K562 (cell line): ENCODE data around the gene SLC6A6. TPM values are rescaled to one million over a fixed set of nuclear protein-coding genes. Genes with fewer than 3 reads are reported as not detected.

Experiments used
- ATAC-seq: fragments of 200-7000 bp; cut with Tn5 transposase; 3 replicates; pipeline ENCODE4 v1.9.1; 2020; ENCODE audit warnings: moderate library complexity
- BruUV-seq: library from RNA; stranded (reverse); fragments of 400-500 nt; replicated peaks from 2 replicates; lab custom pipeline; 2021; lab: Mats Ljungman, UMichigan
- CTCF ChIA-PET: fragments of 300-600 bp; formaldehyde crosslinking; extraction: SDS; loops from one replicate; lab custom pipeline; 2021; ENCODE audit warnings: low intra/inter-chr PET ratio; lab: Yijun Ruan, JAX
- POLR2A ChIA-PET: fragments of 300-600, 350-650 bp; sonication (Branson Sonifier 250); formaldehyde crosslinking; extraction: SDS; loops from one replicate; lab custom pipeline; 2021; ENCODE audit warnings: antibody characterized with exemption, inconsistent platforms; lab: Yijun Ruan, JAX
- DNase-seq, 4 experiments: peaks; one replicate each; pipeline versions ENCODE4 v3.0.0 to v3.0.0-alpha.2; 2011 to 2018; ENCODE audit warnings: low spot score in 3 of 4, mixed read lengths in 3 of 4; ENCODE audit errors: extremely low read depth in 1 of 4
- FAIRE-seq: peaks from 2 replicates; lab custom pipeline; 2011; peaks lifted over from hg19 to GRCh38; lab: Jason Lieb, UNC
- H2AFZ ChIP-seq: 2 replicates; pipeline ENCODE4 v1.6.0; 2011; ENCODE audit warnings: low read depth, low read length, control low read depth, inconsistent platforms
- H3K27ac ChIP-seq: fragments of 200-600 bp; 3 replicates; pipeline ENCODE4 v1.8.0; 2011; ENCODE audit warnings: low read depth, mild to moderate bottlenecking, control low read depth, inconsistent platforms, low read length, moderate library complexity, mixed read lengths; ENCODE audit errors: extremely low read depth
- H3K27me3 ChIP-seq, 2 experiments: fragments of 300-600 bp in 1 of 2; 2 replicates in 1 of 2; 3 replicates in 1 of 2; pipeline versions ENCODE4 v1.6.0 to v1.8.0; 2011; ENCODE audit warnings: inconsistent platforms in 2 of 2, low read length in 2 of 2, mild to moderate bottlenecking in 1 of 2, mixed read lengths in 1 of 2, moderate library complexity in 1 of 2; ENCODE audit not compliant: control insufficient read depth in 2 of 2, insufficient read depth in 2 of 2
- H3K36me3 ChIP-seq: fragments of 300-600 bp; 3 replicates; pipeline ENCODE4 v1.8.0; 2011; ENCODE audit warnings: mild to moderate bottlenecking, low read length, inconsistent platforms; ENCODE audit not compliant: control insufficient read depth, insufficient read depth
- H3K4me1 ChIP-seq, 2 experiments: fragments of 200-600 bp in 1 of 2; replicated peaks in 1 of 2; 2 replicates in 1 of 2; 3 replicates in 1 of 2; pipeline versions ENCODE4 v1.5.1 to v1.8.0; 2011; ENCODE audit warnings: inconsistent platforms in 2 of 2, low read length in 2 of 2, mild to moderate bottlenecking in 1 of 2, mixed read lengths in 1 of 2, moderate library complexity in 1 of 2; ENCODE audit not compliant: control insufficient read depth in 2 of 2, insufficient read depth in 2 of 2
- H3K4me2 ChIP-seq: 2 replicates; pipeline ENCODE4 v1.6.1; 2011; ENCODE audit warnings: low read length, control low read depth, inconsistent platforms, mixed read lengths; ENCODE audit not compliant: insufficient read depth
- H3K4me3 ChIP-seq: fragments of 200-600 bp; sonication (generic), shearing (Covaris generic); 2 replicates; pipeline ENCODE4 v1.5.1; 2016; ENCODE audit warnings: control low read depth, inconsistent platforms
- H3K79me2 ChIP-seq: fragments of 200-600 bp; 3 replicates; pipeline ENCODE4 v1.8.0; 2011; ENCODE audit warnings: low read length, inconsistent platforms; ENCODE audit not compliant: control insufficient read depth, insufficient read depth
- H3K9ac ChIP-seq, 2 experiments: 2 replicates each; pipeline versions ENCODE4 v1.6.0 to v1.6.1; 2011; ENCODE audit warnings: low read depth in 2 of 2, low read length in 2 of 2, control low read depth in 1 of 2, inconsistent platforms in 1 of 2, mild to moderate bottlenecking in 1 of 2, mixed read lengths in 1 of 2; ENCODE audit not compliant: insufficient read depth in 1 of 2
- H3K9me1 ChIP-seq: one replicate; pipeline ENCODE4 v1.6.0; 2011; ENCODE audit warnings: inconsistent platforms, mild to moderate bottlenecking, low read length, moderate library complexity; ENCODE audit not compliant: control insufficient read depth, insufficient read depth
- H3K9me3 ChIP-seq: replicated peaks from 2 replicates; pipeline ENCODE4 v1.5.1; 2011; ENCODE audit warnings: low read depth, low read length, inconsistent platforms; ENCODE audit not compliant: control insufficient read depth, insufficient read depth
- H4K20me1 ChIP-seq: replicated peaks from 2 replicates; pipeline ENCODE4 v1.6.1; 2011; ENCODE audit warnings: low read length, inconsistent platforms, mixed read lengths; ENCODE audit not compliant: control insufficient read depth, insufficient read depth
- AFF1 ChIP-seq, 2 experiments: fragments of 450-650 bp; IDR thresholded peaks; 2 replicates each; pipeline ENCODE4 v1.6.1; 2018; ENCODE audit warnings: mild to moderate bottlenecking in 2 of 2, low read depth in 1 of 2; ENCODE audit not compliant: partially characterized antibody in 2 of 2
- ATF7 ChIP-seq: fragments of 450-650 bp; IDR thresholded peaks from 2 replicates; pipeline ENCODE4 v1.7.1; 2014; ENCODE audit warnings: mild to moderate bottlenecking, moderate library complexity
- CAMTA2 ChIP-seq: fragments of 250-450 bp; sonication (Bioruptor Pico); conservative IDR thresholded peaks from 2 replicates; pipeline ENCODE4 v1.5.1; 2022
- EZH2 ChIP-seq: IDR thresholded peaks from 2 replicates; pipeline ENCODE4 v1.6.1; 2012; ENCODE audit warnings: low read depth, mild to moderate bottlenecking, inconsistent platforms, low read length, borderline replicate concordance
- JUND ChIP-seq, 2 experiments: IDR thresholded peaks; 2 replicates in 1 of 2; 3 replicates in 1 of 2; pipeline ENCODE4 v1.6.1; 2011; ENCODE audit warnings: borderline replicate concordance in 2 of 2, low read depth in 2 of 2, low read length in 2 of 2, improper control_type of control experiment in 1 of 2, missing biosample characterization in 1 of 2, missing genetic modification characterization in 1 of 2, missing genetic modification reagents in 1 of 2
- L3MBTL2 ChIP-seq: fragments of 450-650 bp; IDR thresholded peaks from 2 replicates; pipeline ENCODE4 v1.6.1; 2016; ENCODE audit warnings: mild to moderate bottlenecking, moderate library complexity
- POLR2B ChIP-seq: fragments of 450-650 bp; IDR thresholded peaks from 2 replicates; pipeline ENCODE4 v1.6.1; 2018; ENCODE audit warnings: low read depth; ENCODE audit not compliant: partially characterized antibody
- RFX1 ChIP-seq: fragments of 450-650 bp; IDR thresholded peaks from 2 replicates; pipeline ENCODE4 v1.6.1; 2016; ENCODE audit warnings: mild to moderate bottlenecking, moderate library complexity
- ZNF12 ChIP-seq: sonication (generic); formaldehyde crosslinking; IDR thresholded peaks from 2 replicates; pipeline ENCODE4 v1.4.0; 2020; ENCODE audit warnings: mild to moderate bottlenecking, missing genetic modification reagents
- ZNF282 ChIP-seq: sonication (generic); formaldehyde crosslinking; IDR thresholded peaks from 2 replicates; pipeline ENCODE4 v1.8.1; 2023; ENCODE audit warnings: missing genetic modification reagents
- ZNF766 ChIP-seq: fragments of 200-800 bp; sonication (Bioruptor generic); conservative IDR thresholded peaks from 2 replicates; pipeline ENCODE4 v1.6.1; 2016; ENCODE audit warnings: missing genetic modification characterization, missing compliant biosample characterization
- WGBS: fragments of 100-300 bp; shearing (Covaris generic); methylation state at CpG from one replicate; pipeline ENCODE4 v1.1.6; 2016; ENCODE audit warnings: low coverage, mixed read lengths; ENCODE audit not compliant: insufficient coverage; ENCODE audit errors: missing lambda C conversion rate; 5-methylcytosine and 5-hydroxymethylcytosine counted together
- in situ Hi-C: fragments of 300-500 bp; cut with MboI; formaldehyde crosslinking; loops from 4 replicates; pipeline ENCODE4 v1.15.0; 2018; ENCODE audit warnings: inconsistent platforms, mixed read lengths
- intact Hi-C: fragments of 100-400 bp; cut with micrococcal nuclease; formaldehyde crosslinking; loops from 2 replicates; pipeline ENCODE4 v1.14.2; 2022
- polyA plus RNA-seq, 8 experiments: library from polyadenylated mRNA; depleted of rRNA in 4 of 8; stranded (reverse) in 5 of 8; unstranded in 3 of 8; fragments of >200 nt; fragmentation: Nextera tagmentation in 2 of 8; fragmentation: Illumina TruSeq in 1 of 8; extraction: Ambion mirVana in 2 of 8; extraction: Trizol in 1 of 8; gene quantifications; 2 replicates each; pipeline versions ENCODE4 v1.2.1 to v1.2.3, GENCODE V29; 2011 to 2014; ENCODE audit warnings: inconsistent platforms in 1 of 8, missing spikeins in 1 of 8
- total RNA-seq, 7 experiments: library from RNA; depleted of rRNA in 6 of 7; stranded (reverse); fragments of >200 nt in 6 of 7; fragmentation: Illumina TruSeq in 2 of 7; extraction: Trizol in 2 of 7; gene quantifications; 2 replicates each; pipeline versions ENCODE4 v1.2.1 to v1.2.3, GENCODE V29; 2011 to 2021; ENCODE audit warnings: low replicate concordance in 1 of 7
- TF ChIP-seq, protein P1 (sequence below): sonication (generic); formaldehyde crosslinking; IDR thresholded peaks from 2 replicates; pipeline ENCODE4 v1.9.0; 2022; ENCODE audit warnings: mild to moderate bottlenecking, missing genetic modification reagents

Gene SLC6A6
- total and polyA plus RNA-seq, 9 of the 15 experiments (the other 6 are each of a cell fraction or from before 2014, with no cell fraction given) = 12.3 to 203 (median 93.2) TPM

- TF ChIP-seq AFF1 (IDR thresholded peaks at IDR 0.05; ENCODE audit: low read depth in 1 of 2, partially characterized antibody in 2 of 2) (no peak), ZNF766 (no peak), JUND (IDR thresholded peaks at IDR 0.05; ENCODE audit: borderline replicate concordance, low read depth, low read length) (no peak), JUND (tag; IDR thresholded peaks at IDR 0.05; ENCODE audit: borderline replicate concordance, low read depth, low read length) (no peak), EZH2 (no peak), ATF7 (no peak), CAMTA2 (CRISPR knock-in tag) (no peak)
- TF ChIP-seq, all 486 proteins: peak for 0
These were observed 116.0 kb downstream of the SLC6A6 start (continued) for GRCh38 chr3:14518432-14518802.

DNA sequence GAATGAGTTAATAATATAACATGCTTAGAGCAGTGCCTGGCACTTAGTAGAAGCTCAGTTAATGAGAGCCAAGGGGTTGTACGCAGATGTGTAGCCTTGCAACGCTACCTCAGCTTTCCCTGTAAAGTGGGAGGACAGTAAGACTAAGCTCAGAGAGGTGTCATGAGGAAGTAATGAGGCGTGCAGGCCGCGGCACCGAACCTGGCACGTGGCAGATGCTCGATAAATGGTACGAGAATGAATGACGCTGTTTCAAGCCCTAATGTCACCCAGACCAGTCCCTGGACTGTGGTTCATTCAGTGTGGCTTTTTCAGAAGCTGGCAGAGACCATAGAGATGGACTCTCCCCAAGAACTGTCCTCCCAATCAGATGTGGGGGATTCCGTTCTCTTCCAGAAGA, 116.5 kb downstream of the SLC6A6 start:
- intact Hi-C loops (no loop called here), in situ Hi-C loops (loop anchor here (25.0 kb wide), 1 partner anchor 393 kb away; no protein-coding TSS in a partner anchor)
- peaks cover 72 to 76% of the 10 kb centered on the region in 2 experiments for H3K27me3 ChIP-seq
- ATAC-seq (no peak), DNase-seq (no peak), FAIRE-seq (no peak)
- WGBS = 3% methylated on average over 11 of the region's 11 CpGs
- H3K9me3 ChIP-seq = no peaks in the 10 kb centered on the region
- H3K4me1 ChIP-seq = peaks cover 0 to 17% of the 10 kb centered on the region in 2 experiments; a peak in 1 of 5 replicates
- H3K9ac ChIP-seq = no peak overlapping the region
- no peaks in the 10 kb centered on the region for H3K36me3 ChIP-seq
- ChIA-PET POLR2A (interaction anchor here (1.6 kb wide), 1 partner anchor 15 kb away, joined by 6 read pairs; no protein-coding TSS in a partner anchor), CTCF (no interaction called here)
- no peak overlapping the region for H3K4me2 ChIP-seq
- TF ChIP-seq L3MBTL2 = peak; percentile 54; the same call in 1 of the 2 replicates
- TF ChIP-seq RFX1 = no peak
- no peak for TF ChIP-seq ZNF12
- TF ChIP-seq, protein P1, sequence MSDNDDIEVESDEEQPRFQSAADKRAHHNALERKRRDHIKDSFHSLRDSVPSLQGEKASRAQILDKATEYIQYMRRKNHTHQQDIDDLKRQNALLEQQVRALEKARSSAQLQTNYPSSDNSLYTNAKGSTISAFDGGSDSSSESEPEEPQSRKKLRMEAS (CRISPR knock-in tag) = 0 out of 2 replicates have a peak, but pooled peaks have one; percentile 31
- TF ChIP-seq POLR2B = no peak
- TF ChIP-seq ZNF282 (CRISPR knock-in tag) = no peak
- peaks cover 13% of the 10 kb centered on the region for H4K20me1 ChIP-seq
- no peaks in the 10 kb centered on the region for H3K79me2 ChIP-seq
- BruUV-seq = no TSS peak
- H3K4me3 ChIP-seq = no peak overlapping the region
- H3K27ac ChIP-seq = no peak overlapping the region
- no peak overlapping the region for H2AFZ ChIP-seq
- no peaks in the 10 kb centered on the region for H3K9me1 ChIP-seq
